ENCODE results near the gene GNAQ. TPM values are rescaled to one million over a fixed set of nuclear protein-coding genes. Genes with fewer than 3 reads are reported as not detected.

Gene GNAQ
- total RNA-seq, 1 experiment from 2014 or later, result 55.5 TPM

DNA sequence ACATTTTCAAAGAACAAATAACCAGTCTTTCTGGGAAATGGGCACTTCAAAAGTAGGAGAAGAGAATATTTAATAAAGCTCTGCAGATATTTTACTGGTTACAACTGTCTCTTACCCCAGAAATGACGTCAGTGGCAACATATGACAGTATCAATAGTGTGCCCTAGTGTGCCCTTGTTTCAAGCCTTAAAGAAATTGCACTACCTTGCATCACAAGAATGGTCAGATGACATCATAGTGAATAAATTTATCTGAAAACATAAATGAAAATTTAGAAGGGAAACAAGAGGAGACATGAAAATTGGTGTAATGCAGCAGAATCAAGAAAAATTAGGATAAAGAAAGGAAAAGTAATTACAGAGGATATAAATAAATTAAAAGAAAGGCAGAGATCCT is 176.7 kb downstream of the GNAQ start:
- no peak for TF ChIP-seq TEAD1 (CRISPR knock-in tag; IDR thresholded peaks at IDR 0.05)
- Mint-ChIP-seq H3K4me3 (no peak overlapping the region), H3K27ac (no peak overlapping the region), H3K36me3 (peaks cover 2% of the 10 kb centered on the region), H3K9me3 (peaks cover 7% of the 10 kb centered on the region), H3K4me1 (peaks cover 22% of the 10 kb centered on the region), H3K27me3 (ENCODE audit: low read depth) (no peaks in the 10 kb centered on the region)
- POLR2A ChIA-PET, result no interaction called here
- CTCF ChIA-PET, result no interaction called here
- DNase-seq (ENCODE audit: low spot score), result no peak
- ATAC-seq, result no peak

GRCh38 chr9:77854258-77854915 is 177.2 kb downstream of the GNAQ start:
- POLR2A ChIA-PET, result no interaction called here
- TF ChIP-seq, protein P1, sequence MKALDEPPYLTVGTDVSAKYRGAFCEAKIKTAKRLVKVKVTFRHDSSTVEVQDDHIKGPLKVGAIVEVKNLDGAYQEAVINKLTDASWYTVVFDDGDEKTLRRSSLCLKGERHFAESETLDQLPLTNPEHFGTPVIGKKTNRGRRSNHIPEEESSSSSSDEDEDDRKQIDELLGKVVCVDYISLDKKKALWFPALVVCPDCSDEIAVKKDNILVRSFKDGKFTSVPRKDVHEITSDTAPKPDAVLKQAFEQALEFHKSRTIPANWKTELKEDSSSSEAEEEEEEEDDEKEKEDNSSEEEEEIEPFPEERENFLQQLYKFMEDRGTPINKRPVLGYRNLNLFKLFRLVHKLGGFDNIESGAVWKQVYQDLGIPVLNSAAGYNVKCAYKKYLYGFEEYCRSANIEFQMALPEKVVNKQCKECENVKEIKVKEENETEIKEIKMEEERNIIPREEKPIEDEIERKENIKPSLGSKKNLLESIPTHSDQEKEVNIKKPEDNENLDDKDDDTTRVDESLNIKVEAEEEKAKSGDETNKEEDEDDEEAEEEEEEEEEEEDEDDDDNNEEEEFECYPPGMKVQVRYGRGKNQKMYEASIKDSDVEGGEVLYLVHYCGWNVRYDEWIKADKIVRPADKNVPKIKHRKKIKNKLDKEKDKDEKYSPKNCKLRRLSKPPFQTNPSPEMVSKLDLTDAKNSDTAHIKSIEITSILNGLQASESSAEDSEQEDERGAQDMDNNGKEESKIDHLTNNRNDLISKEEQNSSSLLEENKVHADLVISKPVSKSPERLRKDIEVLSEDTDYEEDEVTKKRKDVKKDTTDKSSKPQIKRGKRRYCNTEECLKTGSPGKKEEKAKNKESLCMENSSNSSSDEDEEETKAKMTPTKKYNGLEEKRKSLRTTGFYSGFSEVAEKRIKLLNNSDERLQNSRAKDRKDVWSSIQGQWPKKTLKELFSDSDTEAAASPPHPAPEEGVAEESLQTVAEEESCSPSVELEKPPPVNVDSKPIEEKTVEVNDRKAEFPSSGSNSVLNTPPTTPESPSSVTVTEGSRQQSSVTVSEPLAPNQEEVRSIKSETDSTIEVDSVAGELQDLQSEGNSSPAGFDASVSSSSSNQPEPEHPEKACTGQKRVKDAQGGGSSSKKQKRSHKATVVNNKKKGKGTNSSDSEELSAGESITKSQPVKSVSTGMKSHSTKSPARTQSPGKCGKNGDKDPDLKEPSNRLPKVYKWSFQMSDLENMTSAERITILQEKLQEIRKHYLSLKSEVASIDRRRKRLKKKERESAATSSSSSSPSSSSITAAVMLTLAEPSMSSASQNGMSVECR (CRISPR knock-in tag; IDR thresholded peaks at IDR 0.05; ENCODE audit: borderline replicate concordance), result no peak
- TF ChIP-seq ELF4 (CRISPR knock-in tag; IDR thresholded peaks at IDR 0.05; ENCODE audit: low read depth) (no peak), SMAD4 (CRISPR knock-in tag; IDR thresholded peaks at IDR 0.05) (no peak), FOXP1 (CRISPR knock-in tag; IDR thresholded peaks at IDR 0.05; ENCODE audit: borderline replicate concordance) (no peak), NR1H2 (CRISPR knock-in tag; IDR thresholded peaks at IDR 0.05) (no peak), SMAD3 (CRISPR knock-in tag; IDR thresholded peaks at IDR 0.05; ENCODE audit: borderline replicate concordance) (no peak), IRF2 (CRISPR knock-in tag; IDR thresholded peaks at IDR 0.05; ENCODE audit: borderline replicate concordance, low read depth) (no peak), FOXP4 (CRISPR knock-in tag; IDR thresholded peaks at IDR 0.05) (no peak), NFATC4 (CRISPR knock-in tag; IDR thresholded peaks at IDR 0.05) (no peak), ZNF121 (CRISPR knock-in tag; IDR thresholded peaks at IDR 0.05) (no peak), OVOL2 (CRISPR knock-in tag; IDR thresholded peaks at IDR 0.05; ENCODE audit: borderline replicate concordance) (no peak), E2F1 (CRISPR knock-in tag; IDR thresholded peaks at IDR 0.05) (no peak)
- TF ChIP-seq, protein P2, sequence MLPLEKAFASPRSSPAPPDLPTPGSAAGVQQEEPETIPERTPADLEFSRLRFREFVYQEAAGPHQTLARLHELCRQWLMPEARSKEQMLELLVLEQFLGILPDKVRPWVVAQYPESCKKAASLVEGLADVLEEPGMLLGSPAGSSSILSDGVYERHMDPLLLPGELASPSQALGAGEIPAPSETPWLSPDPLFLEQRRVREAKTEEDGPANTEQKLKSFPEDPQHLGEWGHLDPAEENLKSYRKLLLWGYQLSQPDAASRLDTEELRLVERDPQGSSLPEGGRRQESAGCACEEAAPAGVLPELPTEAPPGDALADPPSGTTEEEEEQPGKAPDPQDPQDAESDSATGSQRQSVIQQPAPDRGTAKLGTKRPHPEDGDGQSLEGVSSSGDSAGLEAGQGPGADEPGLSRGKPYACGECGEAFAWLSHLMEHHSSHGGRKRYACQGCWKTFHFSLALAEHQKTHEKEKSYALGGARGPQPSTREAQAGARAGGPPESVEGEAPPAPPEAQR (CRISPR knock-in tag; IDR thresholded peaks at IDR 0.05), result no peak
- TF ChIP-seq, protein P3, sequence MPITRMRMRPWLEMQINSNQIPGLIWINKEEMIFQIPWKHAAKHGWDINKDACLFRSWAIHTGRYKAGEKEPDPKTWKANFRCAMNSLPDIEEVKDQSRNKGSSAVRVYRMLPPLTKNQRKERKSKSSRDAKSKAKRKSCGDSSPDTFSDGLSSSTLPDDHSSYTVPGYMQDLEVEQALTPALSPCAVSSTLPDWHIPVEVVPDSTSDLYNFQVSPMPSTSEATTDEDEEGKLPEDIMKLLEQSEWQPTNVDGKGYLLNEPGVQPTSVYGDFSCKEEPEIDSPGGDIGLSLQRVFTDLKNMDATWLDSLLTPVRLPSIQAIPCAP (CRISPR knock-in tag; IDR thresholded peaks at IDR 0.05), result no peak
- TF ChIP-seq, protein P4, sequence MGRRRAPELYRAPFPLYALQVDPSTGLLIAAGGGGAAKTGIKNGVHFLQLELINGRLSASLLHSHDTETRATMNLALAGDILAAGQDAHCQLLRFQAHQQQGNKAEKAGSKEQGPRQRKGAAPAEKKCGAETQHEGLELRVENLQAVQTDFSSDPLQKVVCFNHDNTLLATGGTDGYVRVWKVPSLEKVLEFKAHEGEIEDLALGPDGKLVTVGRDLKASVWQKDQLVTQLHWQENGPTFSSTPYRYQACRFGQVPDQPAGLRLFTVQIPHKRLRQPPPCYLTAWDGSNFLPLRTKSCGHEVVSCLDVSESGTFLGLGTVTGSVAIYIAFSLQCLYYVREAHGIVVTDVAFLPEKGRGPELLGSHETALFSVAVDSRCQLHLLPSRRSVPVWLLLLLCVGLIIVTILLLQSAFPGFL (CRISPR knock-in tag; IDR thresholded peaks at IDR 0.05; ENCODE audit: borderline replicate concordance), result no peak
- TF ChIP-seq, protein P5, sequence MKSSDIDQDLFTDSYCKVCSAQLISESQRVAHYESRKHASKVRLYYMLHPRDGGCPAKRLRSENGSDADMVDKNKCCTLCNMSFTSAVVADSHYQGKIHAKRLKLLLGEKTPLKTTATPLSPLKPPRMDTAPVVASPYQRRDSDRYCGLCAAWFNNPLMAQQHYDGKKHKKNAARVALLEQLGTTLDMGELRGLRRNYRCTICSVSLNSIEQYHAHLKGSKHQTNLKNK (CRISPR knock-in tag; IDR thresholded peaks at IDR 0.05), result no peak
- no peak for ATAC-seq
- H3K4me1 Mint-ChIP-seq, result peaks cover 22% of the 10 kb centered on the region
- CTCF ChIA-PET, result no interaction called here
- H3K9me3 Mint-ChIP-seq, result peaks cover 7% of the 10 kb centered on the region
- H3K36me3 Mint-ChIP-seq, result peaks cover 2% of the 10 kb centered on the region
- DNase-seq (ENCODE audit: low spot score), result no peak
- no peak overlapping the region for H3K27ac Mint-ChIP-seq
- no peaks in the 10 kb centered on the region for H3K27me3 Mint-ChIP-seq (ENCODE audit: low read depth)
- no peak overlapping the region for H3K4me3 Mint-ChIP-seq

All from WTC11 (cell line).